Breast epithelium (tissue), 3 donors: ENCODE results near the gene CNGB1.

Experiments
- POLR2A ChIP-seq: fragments of 450-650 bp; IDR thresholded peaks from one replicate; pipeline ENCODE4 v1.6.1; 2016; ENCODE audit warnings: antibody characterized with exemption, mild to moderate bottlenecking, moderate library complexity
- TF ChIP-seq, protein P1 (sequence below), 3 donors: fragments of 450-650 bp; IDR thresholded peaks; one replicate each; pipeline ENCODE4 v1.5.1; 2016 to 2017; ENCODE audit warnings: antibody characterized with exemption in 3 of 3, mild to moderate bottlenecking in 3 of 3, moderate library complexity in 3 of 3

DNA sequence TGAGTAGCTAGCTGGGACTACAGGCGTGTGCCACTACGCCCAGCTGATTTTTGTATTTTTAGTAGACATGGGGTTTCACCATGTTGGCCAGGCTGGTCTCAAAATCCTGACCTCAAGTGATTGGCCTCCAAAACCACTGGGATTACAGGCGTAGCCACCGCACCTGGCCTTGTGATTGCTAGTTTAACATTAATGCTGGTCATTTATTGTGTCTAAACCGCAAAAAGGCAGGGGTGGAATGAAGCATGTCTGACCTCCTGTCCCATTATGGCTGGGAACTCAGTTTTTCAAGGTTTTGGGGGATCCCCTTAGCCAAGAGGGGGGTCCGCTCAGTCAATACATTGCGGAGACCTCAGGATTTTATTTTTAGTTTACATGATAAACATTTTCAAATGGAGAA is 10.7 kb upstream of the CNGB1 start:
- TF ChIP-seq POLR2A: no peak
- TF ChIP-seq, protein P1, sequence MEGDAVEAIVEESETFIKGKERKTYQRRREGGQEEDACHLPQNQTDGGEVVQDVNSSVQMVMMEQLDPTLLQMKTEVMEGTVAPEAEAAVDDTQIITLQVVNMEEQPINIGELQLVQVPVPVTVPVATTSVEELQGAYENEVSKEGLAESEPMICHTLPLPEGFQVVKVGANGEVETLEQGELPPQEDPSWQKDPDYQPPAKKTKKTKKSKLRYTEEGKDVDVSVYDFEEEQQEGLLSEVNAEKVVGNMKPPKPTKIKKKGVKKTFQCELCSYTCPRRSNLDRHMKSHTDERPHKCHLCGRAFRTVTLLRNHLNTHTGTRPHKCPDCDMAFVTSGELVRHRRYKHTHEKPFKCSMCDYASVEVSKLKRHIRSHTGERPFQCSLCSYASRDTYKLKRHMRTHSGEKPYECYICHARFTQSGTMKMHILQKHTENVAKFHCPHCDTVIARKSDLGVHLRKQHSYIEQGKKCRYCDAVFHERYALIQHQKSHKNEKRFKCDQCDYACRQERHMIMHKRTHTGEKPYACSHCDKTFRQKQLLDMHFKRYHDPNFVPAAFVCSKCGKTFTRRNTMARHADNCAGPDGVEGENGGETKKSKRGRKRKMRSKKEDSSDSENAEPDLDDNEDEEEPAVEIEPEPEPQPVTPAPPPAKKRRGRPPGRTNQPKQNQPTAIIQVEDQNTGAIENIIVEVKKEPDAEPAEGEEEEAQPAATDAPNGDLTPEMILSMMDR (IDR thresholded peaks at IDR 0.05): no peak
